Panc1 (cell line): ENCODE data around the gene PIP4P1.

Experiments
- POLR2AphosphoS5 ChIP-seq: IDR thresholded peaks from 2 replicates; pipeline ENCODE4 v1.6.1; 2012; ENCODE audit warnings: mild to moderate bottlenecking, low read depth, low read length, moderate library complexity
- SIN3A ChIP-seq: IDR thresholded peaks from 2 replicates; pipeline ENCODE4 v1.6.1; 2012; ENCODE audit warnings: low read depth, mild to moderate bottlenecking, low read length, moderate library complexity, borderline replicate concordance; ENCODE audit not compliant: insufficient read depth
- TF ChIP-seq, protein P1 (sequence below): fragments of 450-650 bp; IDR thresholded peaks from 2 replicates; pipeline ENCODE4 v1.5.1; 2017; ENCODE audit warnings: mild to moderate bottlenecking
- TF ChIP-seq, protein P2 (sequence below), 2 experiments: IDR thresholded peaks; 2 replicates each; pipeline ENCODE4 v1.6.1; 2011 to 2012; ENCODE audit warnings: low read depth in 2 of 2, control low read depth in 1 of 2, low read length in 1 of 2, mild to moderate bottlenecking in 1 of 2, moderate library complexity in 1 of 2; ENCODE audit not compliant: insufficient read depth in 1 of 2

DNA sequence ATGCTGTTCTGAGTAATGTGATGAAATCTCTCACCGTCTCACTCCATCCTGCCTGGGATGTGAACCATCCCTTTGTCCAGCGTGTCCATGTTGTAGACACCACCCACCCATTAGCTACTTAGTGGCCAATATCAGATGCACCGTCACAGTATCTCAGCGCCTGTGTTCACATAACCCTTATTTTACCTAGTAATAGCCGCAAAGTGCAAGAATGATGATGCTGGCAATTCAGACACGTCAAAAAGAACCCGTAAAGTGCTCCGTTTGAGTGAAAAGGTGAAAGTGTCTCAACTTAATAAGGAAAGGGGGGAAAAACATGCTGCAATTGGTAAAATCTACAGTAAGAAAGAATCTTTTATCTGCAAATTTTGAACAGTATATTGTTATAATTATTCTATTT, 47.1 kb upstream of the PIP4P1 start:
- TF ChIP-seq, protein P1, sequence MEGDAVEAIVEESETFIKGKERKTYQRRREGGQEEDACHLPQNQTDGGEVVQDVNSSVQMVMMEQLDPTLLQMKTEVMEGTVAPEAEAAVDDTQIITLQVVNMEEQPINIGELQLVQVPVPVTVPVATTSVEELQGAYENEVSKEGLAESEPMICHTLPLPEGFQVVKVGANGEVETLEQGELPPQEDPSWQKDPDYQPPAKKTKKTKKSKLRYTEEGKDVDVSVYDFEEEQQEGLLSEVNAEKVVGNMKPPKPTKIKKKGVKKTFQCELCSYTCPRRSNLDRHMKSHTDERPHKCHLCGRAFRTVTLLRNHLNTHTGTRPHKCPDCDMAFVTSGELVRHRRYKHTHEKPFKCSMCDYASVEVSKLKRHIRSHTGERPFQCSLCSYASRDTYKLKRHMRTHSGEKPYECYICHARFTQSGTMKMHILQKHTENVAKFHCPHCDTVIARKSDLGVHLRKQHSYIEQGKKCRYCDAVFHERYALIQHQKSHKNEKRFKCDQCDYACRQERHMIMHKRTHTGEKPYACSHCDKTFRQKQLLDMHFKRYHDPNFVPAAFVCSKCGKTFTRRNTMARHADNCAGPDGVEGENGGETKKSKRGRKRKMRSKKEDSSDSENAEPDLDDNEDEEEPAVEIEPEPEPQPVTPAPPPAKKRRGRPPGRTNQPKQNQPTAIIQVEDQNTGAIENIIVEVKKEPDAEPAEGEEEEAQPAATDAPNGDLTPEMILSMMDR: no peak
- no peak for TF ChIP-seq SIN3A
- no peak for TF ChIP-seq POLR2AphosphoS5
- TF ChIP-seq, protein P2, sequence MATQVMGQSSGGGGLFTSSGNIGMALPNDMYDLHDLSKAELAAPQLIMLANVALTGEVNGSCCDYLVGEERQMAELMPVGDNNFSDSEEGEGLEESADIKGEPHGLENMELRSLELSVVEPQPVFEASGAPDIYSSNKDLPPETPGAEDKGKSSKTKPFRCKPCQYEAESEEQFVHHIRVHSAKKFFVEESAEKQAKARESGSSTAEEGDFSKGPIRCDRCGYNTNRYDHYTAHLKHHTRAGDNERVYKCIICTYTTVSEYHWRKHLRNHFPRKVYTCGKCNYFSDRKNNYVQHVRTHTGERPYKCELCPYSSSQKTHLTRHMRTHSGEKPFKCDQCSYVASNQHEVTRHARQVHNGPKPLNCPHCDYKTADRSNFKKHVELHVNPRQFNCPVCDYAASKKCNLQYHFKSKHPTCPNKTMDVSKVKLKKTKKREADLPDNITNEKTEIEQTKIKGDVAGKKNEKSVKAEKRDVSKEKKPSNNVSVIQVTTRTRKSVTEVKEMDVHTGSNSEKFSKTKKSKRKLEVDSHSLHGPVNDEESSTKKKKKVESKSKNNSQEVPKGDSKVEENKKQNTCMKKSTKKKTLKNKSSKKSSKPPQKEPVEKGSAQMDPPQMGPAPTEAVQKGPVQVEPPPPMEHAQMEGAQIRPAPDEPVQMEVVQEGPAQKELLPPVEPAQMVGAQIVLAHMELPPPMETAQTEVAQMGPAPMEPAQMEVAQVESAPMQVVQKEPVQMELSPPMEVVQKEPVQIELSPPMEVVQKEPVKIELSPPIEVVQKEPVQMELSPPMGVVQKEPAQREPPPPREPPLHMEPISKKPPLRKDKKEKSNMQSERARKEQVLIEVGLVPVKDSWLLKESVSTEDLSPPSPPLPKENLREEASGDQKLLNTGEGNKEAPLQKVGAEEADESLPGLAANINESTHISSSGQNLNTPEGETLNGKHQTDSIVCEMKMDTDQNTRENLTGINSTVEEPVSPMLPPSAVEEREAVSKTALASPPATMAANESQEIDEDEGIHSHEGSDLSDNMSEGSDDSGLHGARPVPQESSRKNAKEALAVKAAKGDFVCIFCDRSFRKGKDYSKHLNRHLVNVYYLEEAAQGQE (IDR thresholded peaks at IDR 0.05; ENCODE audit: insufficient read depth in 1 of 2, low read depth in 2 of 2, low read length in 1 of 2): no peak
